ENCODE data around the gene COL16A1.

GRCh38 chr1:31699341-31699891, 4.4 kb downstream of the COL16A1 start:
- no peak for TF ChIP-seq ZNF274 (IDR thresholded peaks at IDR 0.05; ENCODE audit: low read depth, low read length)
- no peak for TF ChIP-seq YY1 (IDR thresholded peaks at IDR 0.05; ENCODE audit: insufficient read depth, insufficient read length)
